NCI-H748 treated with DMSO at 0.1 percent for 48 hours (cell line): ENCODE results near the gene SEPTIN2.
"Not testable (repeated sequence)": the region's sequence is repeated elsewhere in the genome, so short reads cannot be mapped to it uniquely, and the experiment has no call there.

Source experiments
- DNase-seq: peaks from one replicate; lab custom pipeline; 2025; lab: John Stamatoyannopoulos, UW

SEPTIN2 gene

DNA sequence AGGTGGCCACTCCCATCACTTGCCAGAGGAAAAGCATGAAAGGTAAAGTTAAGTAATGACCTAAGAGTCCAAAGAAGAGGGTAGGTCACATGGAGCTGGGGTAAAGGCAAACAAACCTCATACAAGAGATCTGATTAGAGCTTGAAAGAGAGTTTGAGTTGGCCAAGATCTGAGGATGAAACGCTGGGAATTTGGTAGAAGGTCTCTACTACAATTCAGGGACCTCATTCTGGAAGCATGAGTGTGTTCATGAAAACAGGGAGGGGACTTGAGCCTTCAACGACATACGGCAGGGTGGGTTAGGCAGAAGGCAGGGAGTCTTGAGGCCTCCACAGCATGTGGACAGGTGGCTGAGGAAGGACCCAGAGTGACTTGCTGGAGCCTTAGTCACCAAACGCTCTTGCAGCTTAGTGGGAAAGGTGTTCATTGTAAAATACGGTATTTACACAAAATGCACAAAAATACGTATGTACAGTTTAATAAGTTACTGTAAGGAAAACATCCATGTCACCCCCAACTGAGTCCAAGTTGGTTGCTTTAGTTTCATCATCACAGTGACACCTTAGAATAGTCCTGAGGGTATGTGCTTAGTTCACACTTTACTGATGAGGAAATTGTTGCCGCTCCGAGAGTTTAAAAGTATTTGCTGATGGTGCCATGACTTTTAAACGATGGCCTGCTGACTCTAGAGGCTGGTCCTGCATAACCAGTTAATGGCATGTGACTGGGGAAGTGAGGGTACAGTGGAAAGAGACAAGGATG is 35.3 kb downstream of the SEPTIN2 start:
- DNase-seq, result no peak

DNA sequence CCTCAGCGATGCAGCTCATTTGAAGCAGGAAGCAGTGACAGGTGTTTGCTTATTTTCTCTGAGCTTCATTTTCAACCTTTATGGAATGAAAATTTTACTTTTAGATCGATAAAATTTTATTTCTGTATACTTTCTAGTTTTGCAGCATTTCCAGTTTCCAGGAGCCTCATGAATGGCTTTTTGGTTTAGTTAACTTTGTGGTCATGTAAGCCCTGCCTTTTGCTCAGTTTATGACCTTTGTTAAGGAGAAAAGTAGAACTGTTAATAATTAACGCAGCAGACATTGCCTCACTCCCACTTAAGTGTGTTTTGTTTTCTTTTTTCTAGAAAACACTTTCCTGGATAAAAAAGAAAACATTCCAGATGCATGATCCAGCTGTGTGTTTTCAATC is 35.9 kb downstream of the SEPTIN2 start:
- DNase-seq, result no peak

- no peak for DNase-seq
These were observed 36.5 kb downstream of the SEPTIN2 start for GRCh38 chr2:241352227-241352626.

DNA sequence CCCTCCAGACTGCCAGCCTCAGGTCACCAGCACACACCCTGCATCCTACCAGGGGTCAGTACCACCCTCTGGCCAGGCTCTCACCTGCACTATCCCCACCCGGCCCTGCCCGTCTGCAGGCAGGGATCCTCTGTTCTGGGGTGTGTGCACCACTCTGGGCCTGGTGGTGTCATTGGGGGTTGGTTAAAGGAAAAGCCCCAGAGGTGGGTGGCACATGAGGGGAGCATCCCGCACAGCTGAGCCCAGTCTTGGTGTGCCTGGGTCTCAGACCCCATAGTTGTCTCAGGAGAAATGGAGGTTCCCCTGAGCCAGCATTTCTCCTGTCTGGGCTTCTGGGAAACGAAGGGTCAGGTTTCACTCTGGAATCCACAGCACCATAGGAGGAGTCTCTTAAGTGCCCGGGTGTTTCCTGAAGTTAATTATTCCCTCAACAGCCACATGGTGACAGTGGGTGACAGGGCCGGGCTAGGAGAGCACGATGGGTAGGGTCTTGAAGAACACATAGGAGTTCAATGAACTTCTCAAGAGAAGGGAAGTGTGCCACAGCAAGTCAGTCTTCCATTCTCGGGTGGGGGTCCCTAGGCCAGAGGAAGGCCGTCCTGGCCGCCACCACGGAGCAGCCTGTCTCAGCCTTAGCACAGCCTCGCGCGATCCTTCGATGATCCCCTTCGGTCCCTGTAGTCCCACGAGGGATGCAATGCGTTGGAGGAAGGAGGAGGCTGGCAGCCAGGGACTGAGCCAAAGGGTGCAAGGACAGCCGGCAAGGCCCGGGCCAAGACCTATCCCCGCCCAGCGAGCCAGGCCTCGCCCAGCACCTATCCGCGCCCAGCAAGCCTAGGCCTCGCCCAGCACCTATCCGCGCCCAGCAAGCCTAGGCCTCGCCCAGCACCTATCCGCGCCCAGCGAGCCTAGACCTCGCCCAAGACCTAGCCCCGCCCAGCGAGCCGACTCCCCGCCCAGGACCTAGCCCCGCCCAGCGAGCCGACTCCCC is 39.2 kb downstream of the SEPTIN2 start:
- no peak for DNase-seq

GRCh38 chr2:241355983-241356870 is 40.5 kb downstream of the SEPTIN2 start, which contains the start of gene FARP2:
Gene FARP2 (plus strand): TSS chr2:241356285. CDS start chr2:241373108, 16,823 bp downstream.
- DNase-seq, result peak; percentile 95

GRCh38 chr2:241356871-241357260 is 41.1 kb downstream of the SEPTIN2 start:
- DNase-seq, result no peak

DNA sequence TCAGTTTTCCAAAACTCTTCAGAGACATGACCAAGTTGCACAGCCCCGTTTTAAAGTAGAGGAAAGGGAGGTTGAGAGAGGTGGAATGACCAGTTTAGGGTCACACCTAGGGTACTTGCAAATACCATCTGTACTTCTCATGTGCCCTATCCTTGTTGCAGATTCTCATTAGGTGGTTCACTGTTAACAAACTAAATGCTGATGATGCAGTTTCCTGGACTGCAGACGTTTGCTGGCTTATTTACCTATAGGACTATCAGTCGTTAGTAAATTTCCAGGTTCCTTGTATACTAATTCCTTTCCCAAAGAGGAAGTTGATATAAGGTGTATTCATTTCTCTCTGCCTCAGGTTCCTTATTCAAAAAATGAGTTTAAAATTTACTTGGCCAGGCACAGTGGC is 41.8 kb downstream of the SEPTIN2 start:
- no peak for DNase-seq

- DNase-seq, result no peak
These were observed 42.7 kb downstream of the SEPTIN2 start for GRCh38 chr2:241358470-241358869.

DNA sequence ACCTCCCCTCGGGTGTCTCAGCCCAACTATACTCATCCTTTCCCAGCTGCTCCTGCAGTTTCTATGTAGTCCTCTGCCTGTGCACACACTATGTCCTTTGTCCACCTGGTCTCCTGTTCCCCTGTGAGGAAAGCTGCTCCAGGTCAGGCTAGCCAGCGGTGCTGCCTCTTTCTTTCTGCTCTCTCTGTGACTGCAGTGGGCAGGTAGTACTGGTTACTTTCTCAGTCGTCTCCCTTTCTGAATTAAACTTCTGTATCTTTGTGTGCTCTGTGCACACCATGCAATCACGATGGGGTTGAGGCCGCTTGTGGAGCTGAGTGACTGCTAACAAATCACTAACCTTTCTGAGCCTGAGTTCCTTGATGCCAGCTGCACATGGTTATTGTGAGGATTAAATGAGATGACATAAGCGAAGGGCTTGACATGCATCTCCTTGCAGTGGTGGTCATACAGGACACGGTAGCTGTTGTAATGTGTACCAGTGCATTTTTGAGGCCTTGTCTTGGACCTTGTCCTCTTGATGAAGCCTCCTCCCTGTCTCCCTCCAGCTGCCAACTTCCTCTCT is 43.8 kb downstream of the SEPTIN2 start:
- no peak for DNase-seq

GRCh38 chr2:241363426-241363825 is 47.7 kb downstream of the SEPTIN2 start:
- no peak for DNase-seq

DNA sequence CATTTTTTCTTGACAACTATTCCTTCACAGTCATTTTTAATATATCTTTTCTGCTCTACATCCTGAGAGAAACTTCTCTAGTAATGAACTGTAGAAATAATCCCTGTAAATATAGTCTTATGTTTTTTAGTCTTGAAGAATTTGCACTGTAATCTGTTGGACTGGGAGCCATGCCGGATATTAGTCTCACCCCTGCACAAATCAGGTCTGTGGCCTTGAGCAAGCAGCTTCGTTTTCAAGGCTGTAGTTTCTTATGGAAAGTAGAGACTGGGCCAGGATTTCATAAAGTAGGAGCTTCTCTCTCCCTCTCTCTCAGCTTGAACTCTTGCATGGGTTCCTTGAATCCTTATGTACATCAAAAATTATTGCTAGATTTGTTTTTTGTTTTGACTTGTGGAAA is 49.1 kb downstream of the SEPTIN2 start:
- no peak for DNase-seq

GRCh38 chr2:241366678-241367077 is 51.0 kb downstream of the SEPTIN2 start:
- DNase-seq, result no peak

DNA sequence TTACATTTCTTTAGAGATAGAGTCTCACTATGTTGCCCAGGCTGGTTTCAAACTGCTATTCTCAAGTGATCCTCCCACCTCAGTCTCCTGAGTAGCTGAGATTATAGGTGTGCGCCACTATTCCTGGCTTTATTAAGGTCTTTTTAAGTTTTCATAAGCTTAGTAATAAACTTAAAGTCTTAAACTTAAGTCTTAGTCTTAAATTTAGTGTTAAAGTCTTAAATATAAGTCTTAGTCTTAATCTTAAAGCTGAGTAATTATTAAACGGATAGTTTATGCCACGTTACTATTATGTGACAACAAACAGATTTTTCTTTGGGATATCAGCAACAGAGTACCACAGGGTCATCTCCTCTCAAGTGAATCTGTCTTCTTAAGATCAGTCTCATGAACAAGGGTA is 52.9 kb downstream of the SEPTIN2 start:
- no peak for DNase-seq

GRCh38 chr2:241372361-241372992 is 56.8 kb downstream of the SEPTIN2 start:
- no peak for DNase-seq

DNA sequence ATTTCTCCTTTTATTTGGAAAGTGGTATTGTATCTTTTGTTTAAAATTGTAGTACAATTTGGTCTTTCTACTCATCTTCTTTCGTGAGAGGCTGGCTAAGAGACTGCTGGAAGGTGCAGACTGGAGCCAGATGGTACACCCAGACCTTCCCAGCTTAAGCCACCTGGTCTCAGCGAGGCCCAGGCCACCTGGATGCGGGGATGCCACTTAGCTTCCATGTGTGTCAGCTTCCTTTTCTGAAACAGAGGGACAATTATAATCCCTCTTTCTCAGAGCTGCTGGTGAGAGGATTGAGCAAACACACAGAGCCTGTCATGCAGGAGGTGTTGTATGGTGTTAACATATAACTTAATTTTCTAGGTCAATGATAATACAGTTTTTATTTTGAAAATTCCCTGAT is 57.7 kb downstream of the SEPTIN2 start:
- no peak for DNase-seq

DNA sequence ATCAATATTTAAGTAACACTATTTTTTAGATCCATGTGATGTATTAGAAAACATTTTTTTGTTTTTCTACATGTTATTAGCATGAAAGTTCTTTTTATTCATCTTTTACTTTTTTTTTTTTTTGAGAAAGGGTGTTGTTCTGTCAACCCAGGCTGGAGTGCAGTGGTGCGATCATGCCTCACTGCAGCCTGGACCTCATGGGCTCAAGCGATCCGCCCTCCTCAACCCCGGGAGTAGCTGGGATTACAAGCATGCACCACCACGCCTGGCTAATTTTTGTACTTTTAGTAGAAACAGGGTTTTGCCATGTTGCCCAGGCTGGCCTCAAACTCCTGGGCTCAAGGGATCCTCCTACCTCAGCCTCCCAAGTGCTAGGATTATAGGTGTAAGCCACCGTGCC is 58.2 kb downstream of the SEPTIN2 start:
- not testable (repeated sequence) for DNase-seq

DNA sequence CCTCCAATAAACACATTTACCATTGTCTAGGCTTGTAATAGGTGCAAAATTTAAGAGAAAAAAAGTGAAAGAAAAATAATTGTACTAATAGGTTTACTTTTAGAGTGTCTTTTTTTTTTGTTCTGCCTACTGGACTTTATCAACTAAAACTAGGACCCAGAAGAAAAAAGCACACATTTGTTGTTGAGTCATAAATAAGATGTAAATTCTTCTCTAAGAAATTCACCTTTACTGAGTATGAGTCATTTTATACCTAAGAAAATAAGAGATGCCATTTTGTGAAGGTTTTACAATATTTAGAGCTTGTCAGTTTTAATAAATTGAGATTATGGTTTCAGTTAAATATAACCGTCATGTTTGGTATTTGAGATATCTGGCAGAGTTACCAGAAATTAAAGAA is 59.6 kb downstream of the SEPTIN2 start:
- no peak for DNase-seq

GRCh38 chr2:241376808-241377207 is 61.1 kb downstream of the SEPTIN2 start:
- DNase-seq, result no peak

- DNase-seq, result no peak
These were observed 63.1 kb downstream of the SEPTIN2 start for GRCh38 chr2:241378816-241379215.

- DNase-seq, result no peak
These were observed 64.1 kb downstream of the SEPTIN2 start for GRCh38 chr2:241379481-241380480.
